H9 (cell line): ENCODE results near the gene OR2J1. TPM values are rescaled to one million over a fixed set of nuclear protein-coding genes. Genes with fewer than 3 reads are reported as not detected.

Experiments
- DNase-seq: peaks from one replicate; pipeline ENCODE4 v3.0.0-alpha.2; 2017
- H2AFZ ChIP-seq: one replicate; pipeline ENCODE4 v1.6.1; 2013; ENCODE audit warnings: mild to moderate bottlenecking, low read length, control low read depth, moderate library complexity
- H2AK5ac ChIP-seq: 2 replicates; pipeline ENCODE4 v1.6.1; 2013; ENCODE audit warnings: low read length, control low read depth, mixed read lengths; ENCODE audit not compliant: insufficient read length
- H2BK120ac ChIP-seq: one replicate; pipeline ENCODE4 v1.6.1; 2013; ENCODE audit warnings: low read depth, mild to moderate bottlenecking, low read length, control low read depth, inconsistent platforms; ENCODE audit not compliant: poor library complexity, severe bottlenecking
- H2BK12ac ChIP-seq: 2 replicates; pipeline ENCODE4 v1.6.1; 2013; ENCODE audit warnings: low read length, control low read depth, mixed read lengths, low read depth; ENCODE audit not compliant: insufficient read length
- H2BK15ac ChIP-seq: 2 replicates; pipeline ENCODE4 v1.6.1; 2013; ENCODE audit warnings: low read depth, low read length, control low read depth
- H2BK20ac ChIP-seq: one replicate; pipeline ENCODE4 v1.6.1; 2013; ENCODE audit warnings: low read depth, mild to moderate bottlenecking, low read length, control low read depth, inconsistent platforms; ENCODE audit not compliant: poor library complexity, severe bottlenecking
- H2BK5ac ChIP-seq: 2 replicates; pipeline ENCODE4 v1.6.1; 2013; ENCODE audit warnings: low read length, control low read depth, mixed read lengths; ENCODE audit not compliant: insufficient read length
- H3K14ac ChIP-seq: 2 replicates; pipeline ENCODE4 v1.6.1; 2013; ENCODE audit warnings: low read length, control low read depth; ENCODE audit not compliant: insufficient read depth
- H3K18ac ChIP-seq: 2 replicates; pipeline ENCODE4 v1.6.1; 2013; ENCODE audit warnings: low read depth, mild to moderate bottlenecking, mixed read lengths, low read length, control low read depth; ENCODE audit not compliant: insufficient read length
- H3K23ac ChIP-seq: 2 replicates; pipeline ENCODE4 v1.6.1; 2013; ENCODE audit warnings: low read length, control low read depth, mixed read lengths, low read depth; ENCODE audit not compliant: insufficient read length
- H3K23me2 ChIP-seq: 2 replicates; pipeline ENCODE4 v1.6.1; 2013; ENCODE audit warnings: low read depth, mild to moderate bottlenecking, mixed read lengths, low read length, control low read depth; ENCODE audit not compliant: insufficient read length, poor library complexity, severe bottlenecking
- H3K27ac ChIP-seq: 2 replicates; pipeline ENCODE4 v1.5.1; 2013; ENCODE audit warnings: low read length, control low read depth, mixed read lengths, low read depth; ENCODE audit not compliant: insufficient read length
- H3K27me3 ChIP-seq: 2 replicates; pipeline ENCODE4 v1.6.1; 2013; ENCODE audit warnings: low read length, control low read depth, inconsistent platforms; ENCODE audit not compliant: insufficient read depth
- H3K4ac ChIP-seq: 2 replicates; pipeline ENCODE4 v1.6.1; 2013; ENCODE audit warnings: low read depth, mild to moderate bottlenecking, control low read depth, inconsistent platforms, low read length, moderate library complexity
- H3K4me1 ChIP-seq: 2 replicates; pipeline ENCODE4 v1.6.1; 2013; ENCODE audit warnings: low read length, control low read depth, inconsistent platforms; ENCODE audit not compliant: insufficient read depth
- H3K4me2 ChIP-seq: 2 replicates; pipeline ENCODE4 v1.6.1; 2013; ENCODE audit warnings: low read length, control low read depth, mixed read lengths; ENCODE audit not compliant: insufficient read length, insufficient read depth
- H3K56ac ChIP-seq: 2 replicates; pipeline ENCODE4 v1.6.1; 2013; ENCODE audit warnings: low read depth, mild to moderate bottlenecking, mixed read lengths, low read length, control low read depth; ENCODE audit not compliant: insufficient read length
- H3K79me1 ChIP-seq: 2 replicates; pipeline ENCODE4 v1.6.1; 2013; ENCODE audit warnings: low read depth, mild to moderate bottlenecking, moderate library complexity, low read length, control low read depth, inconsistent platforms; ENCODE audit not compliant: insufficient read depth, poor library complexity, severe bottlenecking
- H3K79me2 ChIP-seq: 2 replicates; pipeline ENCODE4 v1.6.1; 2013; ENCODE audit warnings: low read length, control low read depth, inconsistent platforms; ENCODE audit not compliant: insufficient read depth
- H3K9ac ChIP-seq: 2 replicates; pipeline ENCODE4 v1.6.1; 2013; ENCODE audit warnings: low read length, control low read depth, mixed read lengths; ENCODE audit not compliant: insufficient read length; ENCODE audit errors: extremely low read depth
- H3K9me3 ChIP-seq: one replicate; pipeline ENCODE4 v1.6.1; 2013; ENCODE audit warnings: low read depth, low read length, inconsistent platforms; ENCODE audit not compliant: control insufficient read depth
- H3T11ph ChIP-seq: one replicate; pipeline ENCODE4 v1.6.1; 2013; ENCODE audit warnings: mild to moderate bottlenecking, low read length, control low read depth, inconsistent platforms
- H4K20me1 ChIP-seq: one replicate; pipeline ENCODE4 v1.6.1; 2013; ENCODE audit not compliant: control insufficient read depth, insufficient read length, insufficient read depth
- H4K5ac ChIP-seq: 2 replicates; pipeline ENCODE4 v1.6.1; 2013; ENCODE audit warnings: low read depth, mild to moderate bottlenecking, mixed read lengths, low read length, control low read depth; ENCODE audit not compliant: insufficient read length
- H4K8ac ChIP-seq: replicated peaks from 2 replicates; pipeline ENCODE4 v1.6.1; 2013; ENCODE audit warnings: low read length, control low read depth, mixed read lengths, low read depth; ENCODE audit not compliant: insufficient read length
- H4K91ac ChIP-seq: 2 replicates; pipeline ENCODE4 v1.6.1; 2013; ENCODE audit warnings: low read depth, mild to moderate bottlenecking, moderate library complexity, mixed read lengths, low read length, control low read depth; ENCODE audit not compliant: insufficient read length
- H3K27ac Mint-ChIP-seq, 3 experiments: 2 replicates in 2 of 3; 3 replicates in 1 of 3; pipeline ENCODE4 v1.8.0; 2020 to 2021; ENCODE audit warnings: mixed read lengths in 3 of 3, mild to moderate bottlenecking in 1 of 3, moderate library complexity in 1 of 3
- H3K27me3 Mint-ChIP-seq: 2 replicates; pipeline ENCODE4 v1.8.0; 2021; ENCODE audit warnings: low read depth, mild to moderate bottlenecking, moderate library complexity, mixed read lengths
- H3K36me3 Mint-ChIP-seq, 3 experiments: 2 replicates in 2 of 3; 3 replicates in 1 of 3; pipeline ENCODE4 v1.8.0; 2020 to 2021; ENCODE audit warnings: low read depth in 3 of 3, mixed read lengths in 3 of 3; ENCODE audit not compliant: insufficient read depth in 1 of 3
- H3K4me1 Mint-ChIP-seq, 2 experiments: 2 replicates each; pipeline ENCODE4 v1.8.0; 2020; ENCODE audit warnings: mixed read lengths in 2 of 2
- H3K4me3 Mint-ChIP-seq, 2 experiments: 2 replicates in 1 of 2; 3 replicates in 1 of 2; pipeline ENCODE4 v1.8.0; 2020 to 2021; ENCODE audit warnings: mild to moderate bottlenecking in 2 of 2, mixed read lengths in 2 of 2, moderate library complexity in 1 of 2
- H3K9me3 Mint-ChIP-seq, 2 experiments: 2 replicates in 1 of 2; 3 replicates in 1 of 2; pipeline ENCODE4 v1.8.0; 2020; ENCODE audit warnings: mild to moderate bottlenecking in 2 of 2, mixed read lengths in 2 of 2, moderate library complexity in 1 of 2
- CTCF ChIP-seq: fragments of 200-600 bp; sonication (generic); conservative IDR thresholded peaks from 3 replicates; pipeline ENCODE4 v1.8.0; 2021; ENCODE audit warnings: antibody characterized with exemption, mild to moderate bottlenecking
- WGBS: extraction: QIAGEN DNeasy Blood & Tissue Kit; methylation state at CpG from one replicate; pipeline ENCODE4 v1.1.7; 2013; ENCODE audit warnings: missing lambda C conversion rate, low lambda C conversion rate, mixed read lengths; ENCODE audit not compliant: insufficient read length; ENCODE audit errors: extremely low coverage; 5-methylcytosine and 5-hydroxymethylcytosine counted together
- total RNA-seq: library from RNA; stranded (reverse); gene quantifications from 2 replicates; pipeline ENCODE4 v1.2.1, GENCODE V29; 2021

The OR2J1 gene
- total RNA-seq, 1 experiment from 2014 or later, result not detected

GRCh38 chr6:29129326-29130012, 30.2 kb downstream of the OR2J1 start:
- Histone ChIP-seq H2BK5ac (no peak overlapping the region), H3K23me2 (no peaks in the 10 kb centered on the region), H3K56ac (no peak overlapping the region), H3K79me2 (no peaks in the 10 kb centered on the region), H3T11ph (no peak overlapping the region), H2BK120ac (no peak overlapping the region), H3K18ac (no peak overlapping the region), H4K8ac (no peak overlapping the region), H2AK5ac (no peak overlapping the region), H4K5ac (no peak overlapping the region), H3K27ac (no peak overlapping the region), H3K27me3 (no peaks in the 10 kb centered on the region), H3K4me2 (no peak overlapping the region), H3K9ac (no peak overlapping the region), H4K20me1 (no peaks in the 10 kb centered on the region), H3K4me1 (no peaks in the 10 kb centered on the region), H3K14ac (no peak overlapping the region), H2BK15ac (no peak overlapping the region), H3K4ac (no peak overlapping the region), H3K79me1 (no peaks in the 10 kb centered on the region), H2AFZ (no peak overlapping the region), H3K9me3 (no peaks in the 10 kb centered on the region), H3K23ac (no peak overlapping the region), H2BK12ac (no peak overlapping the region), H4K91ac (no peak overlapping the region), H2BK20ac (no peak overlapping the region)
- Mint-ChIP-seq H3K27me3 (peaks cover 12% of the 10 kb centered on the region), H3K36me3 (no peaks in the 10 kb centered on the region), H3K4me3 (no peak overlapping the region), H3K27ac (no peak overlapping the region), H3K4me1 (no peaks in the 10 kb centered on the region), H3K9me3 (no peaks in the 10 kb centered on the region)
- no peak for TF ChIP-seq CTCF
- WGBS, result no CpG with 5 or more reads among the region's 15 CpGs
- DNase-seq, result no peak
